ENCODE results near the gene NXPH3.

The NXPH3 gene

GRCh38 chr17:49618028-49618611, 42.4 kb downstream of the NXPH3 start:
- no peak for DNase-seq

- no peak for DNase-seq
Observed at GRCh38 chr17:49621420-49621819, 45.7 kb downstream of the NXPH3 start.

- no peak for DNase-seq
Observed at GRCh38 chr17:49621946-49622529, 46.4 kb downstream of the NXPH3 start.

- peak in 1 of 51 donors; percentile 16 for DNase-seq
Observed at GRCh38 chr17:49624896-49625295, 49.2 kb downstream of the NXPH3 start.

GRCh38 chr17:49629447-49629846, 53.8 kb downstream of the NXPH3 start:
- DNase-seq = no peak

GRCh38 chr17:49630113-49630900, 54.6 kb downstream of the NXPH3 start:
- DNase-seq = no peak

- no peak for DNase-seq
Observed at GRCh38 chr17:49631496-49631895, 55.8 kb downstream of the NXPH3 start.

All from hypothalamus (tissue), 51 donors.